MM.1S (cell line): ENCODE data around the gene TMTC2.

Experiments used
- DNase-seq: peaks from one replicate; pipeline ENCODE4 v3.0.0-alpha.2; 2015
- H2AFZ ChIP-seq: fragments of 300-600 bp; sonication (generic); 2 replicates; pipeline ENCODE4 v1.6.0; 2016; ENCODE audit warnings: antibody characterized with exemption, low read length
- H3F3A ChIP-seq: fragments of 300-600 bp; sonication (generic); 2 replicates; pipeline ENCODE4 v1.6.1; 2016; ENCODE audit warnings: mild to moderate bottlenecking, antibody characterized with exemption, low read length, moderate library complexity, mixed read lengths; ENCODE audit not compliant: insufficient read depth
- H3K27ac ChIP-seq: fragments of 300-600 bp; sonication (generic); 2 replicates; pipeline ENCODE4 v1.5.1; 2016; ENCODE audit warnings: mild to moderate bottlenecking, low read length
- H3K27me3 ChIP-seq: fragments of 300-600 bp; sonication (generic); replicated peaks from 2 replicates; pipeline ENCODE4 v1.6.0; 2016; ENCODE audit warnings: low read length; ENCODE audit not compliant: insufficient read depth
- H3K36me3 ChIP-seq: fragments of 300-600 bp; sonication (generic); replicated peaks from 2 replicates; pipeline ENCODE4 v1.6.1; 2016; ENCODE audit warnings: mild to moderate bottlenecking, low read length, mixed read lengths; ENCODE audit not compliant: insufficient read depth
- H3K4me1 ChIP-seq: fragments of 300-600 bp; sonication (generic); 2 replicates; pipeline ENCODE4 v1.6.1; 2016; ENCODE audit warnings: low read length, mixed read lengths
- H3K4me2 ChIP-seq: fragments of 300-600 bp; sonication (generic); 2 replicates; pipeline ENCODE4 v1.6.0; 2016; ENCODE audit warnings: low read depth, low read length
- H3K4me3 ChIP-seq: fragments of 300-600 bp; sonication (generic); 2 replicates; pipeline ENCODE4 v1.5.1; 2016; ENCODE audit warnings: low read length, mixed read lengths
- H3K79me2 ChIP-seq: fragments of 300-600 bp; sonication (generic); 2 replicates; pipeline ENCODE4 v1.6.1; 2016; ENCODE audit warnings: mixed run types, low read length, mixed read lengths
- H3K9ac ChIP-seq: fragments of 300-600 bp; sonication (generic); 2 replicates; pipeline ENCODE4 v1.6.1; 2016; ENCODE audit warnings: low read length, mixed read lengths
- H3K9me2 ChIP-seq: fragments of 300-600 bp; sonication (generic); replicated peaks from 2 replicates; pipeline ENCODE4 v1.6.1; 2016; ENCODE audit warnings: mild to moderate bottlenecking, low read length, mixed read lengths; ENCODE audit not compliant: insufficient read depth
- H3K9me3 ChIP-seq: fragments of 300-600 bp; sonication (generic); replicated peaks from 2 replicates; pipeline ENCODE4 v1.6.1; 2016; ENCODE audit warnings: mild to moderate bottlenecking, low read length, mixed read lengths; ENCODE audit not compliant: insufficient read depth
- H4K20me1 ChIP-seq: fragments of 300-600 bp; sonication (generic); 2 replicates; pipeline ENCODE4 v1.6.1; 2016; ENCODE audit warnings: mild to moderate bottlenecking, low read length, moderate library complexity, mixed read lengths; ENCODE audit not compliant: insufficient read depth
- EZH2 ChIP-seq: fragments of 300-600 bp; sonication (generic); optimal IDR thresholded peaks from 2 replicates; pipeline ENCODE3; 2017; ENCODE audit warnings: low read depth, mild to moderate bottlenecking, antibody characterized with exemption, low read length, mixed read lengths
- EZH2phosphoT487 ChIP-seq: fragments of 300-600 bp; sonication (generic); IDR thresholded peaks from 2 replicates; pipeline ENCODE4 v1.6.1; 2018; ENCODE audit warnings: antibody characterized with exemption, low read length
- TF ChIP-seq, protein P1 (sequence below): fragments of 300-600 bp; sonication (generic); IDR thresholded peaks from 2 replicates; pipeline ENCODE4 v1.5.1; 2016; ENCODE audit warnings: antibody characterized with exemption, low read length, mixed read lengths

TMTC2 gene

GRCh38 chr12:82874945-82875344, 188.2 kb downstream of the TMTC2 start:
- no peaks in the 10 kb centered on the region for H4K20me1 ChIP-seq
- no peaks in the 10 kb centered on the region for H3F3A ChIP-seq
- H3K4me3 ChIP-seq: no peak overlapping the region
- no peak for DNase-seq
- no peaks in the 10 kb centered on the region for H3K27me3 ChIP-seq
- H3K4me2 ChIP-seq: no peak overlapping the region
- peaks cover 13% of the 10 kb centered on the region; the same call in 1 of the 2 replicates for H3K4me1 ChIP-seq
- no peaks in the 10 kb centered on the region for H3K36me3 ChIP-seq
- no peaks in the 10 kb centered on the region for H3K9me3 ChIP-seq
- TF ChIP-seq EZH2phosphoT487 (no peak), EZH2 (no peak)
- no peak overlapping the region for H3K27ac ChIP-seq
- H3K79me2 ChIP-seq: no peaks in the 10 kb centered on the region
- H3K9ac ChIP-seq: no peak overlapping the region
- no peaks in the 10 kb centered on the region for H3K9me2 ChIP-seq
- H2AFZ ChIP-seq: no peak overlapping the region

DNA sequence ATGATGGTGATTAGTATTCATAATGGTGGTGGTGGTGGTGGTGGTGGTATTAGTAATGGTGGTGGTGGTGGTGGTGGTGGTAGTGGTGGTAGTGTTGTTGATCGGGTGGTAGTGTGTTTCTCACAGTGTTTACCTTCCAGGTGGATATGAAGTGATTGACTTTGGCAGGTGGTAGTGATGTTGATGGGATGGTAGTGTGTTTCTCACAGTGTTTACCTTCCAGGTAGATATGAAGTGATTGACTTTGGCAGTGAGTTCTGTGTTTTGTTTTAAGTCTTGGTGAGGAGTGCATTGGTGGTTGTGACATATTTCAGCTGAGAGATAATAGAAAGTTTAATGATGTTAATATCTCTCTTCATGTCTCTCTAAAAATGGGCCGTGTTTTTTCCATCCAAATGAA, 189.4 kb downstream of the TMTC2 start:
- DNase-seq: no peak
- Histone ChIP-seq H3K4me1 (peaks cover 3% of the 10 kb centered on the region; the same call in 1 of the 2 replicates), H3K79me2 (no peaks in the 10 kb centered on the region), H4K20me1 (no peaks in the 10 kb centered on the region), H3K9me2 (no peaks in the 10 kb centered on the region), H3K4me2 (no peak overlapping the region), H3K27me3 (no peaks in the 10 kb centered on the region), H3K36me3 (no peaks in the 10 kb centered on the region), H3K9me3 (no peaks in the 10 kb centered on the region), H2AFZ (no peak overlapping the region), H3K27ac (no peak overlapping the region), H3K4me3 (no peak overlapping the region), H3K9ac (no peak overlapping the region), H3F3A (no peaks in the 10 kb centered on the region)
- TF ChIP-seq, protein P1, sequence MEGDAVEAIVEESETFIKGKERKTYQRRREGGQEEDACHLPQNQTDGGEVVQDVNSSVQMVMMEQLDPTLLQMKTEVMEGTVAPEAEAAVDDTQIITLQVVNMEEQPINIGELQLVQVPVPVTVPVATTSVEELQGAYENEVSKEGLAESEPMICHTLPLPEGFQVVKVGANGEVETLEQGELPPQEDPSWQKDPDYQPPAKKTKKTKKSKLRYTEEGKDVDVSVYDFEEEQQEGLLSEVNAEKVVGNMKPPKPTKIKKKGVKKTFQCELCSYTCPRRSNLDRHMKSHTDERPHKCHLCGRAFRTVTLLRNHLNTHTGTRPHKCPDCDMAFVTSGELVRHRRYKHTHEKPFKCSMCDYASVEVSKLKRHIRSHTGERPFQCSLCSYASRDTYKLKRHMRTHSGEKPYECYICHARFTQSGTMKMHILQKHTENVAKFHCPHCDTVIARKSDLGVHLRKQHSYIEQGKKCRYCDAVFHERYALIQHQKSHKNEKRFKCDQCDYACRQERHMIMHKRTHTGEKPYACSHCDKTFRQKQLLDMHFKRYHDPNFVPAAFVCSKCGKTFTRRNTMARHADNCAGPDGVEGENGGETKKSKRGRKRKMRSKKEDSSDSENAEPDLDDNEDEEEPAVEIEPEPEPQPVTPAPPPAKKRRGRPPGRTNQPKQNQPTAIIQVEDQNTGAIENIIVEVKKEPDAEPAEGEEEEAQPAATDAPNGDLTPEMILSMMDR: no peak
- TF ChIP-seq EZH2phosphoT487: no peak
- no peak for TF ChIP-seq EZH2

DNA sequence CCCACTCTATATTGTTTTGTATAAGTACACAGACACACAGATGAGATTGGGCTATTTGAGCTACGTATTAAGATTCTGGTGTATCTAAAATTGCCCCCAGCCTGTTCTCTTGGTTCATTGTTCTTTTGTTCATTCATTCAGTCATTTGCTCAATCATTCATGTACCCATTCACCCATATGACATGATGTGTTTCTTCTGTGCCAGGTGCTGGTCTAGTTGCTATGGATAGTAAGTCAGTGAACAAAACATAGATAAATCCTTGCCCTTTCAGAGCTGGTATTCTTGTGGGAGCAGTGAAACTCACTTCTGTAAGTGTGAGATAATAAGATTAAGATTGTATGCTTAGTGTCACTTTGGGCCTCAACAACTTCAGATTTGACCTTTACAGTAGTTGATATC, 191.3 kb downstream of the TMTC2 start:
- Histone ChIP-seq H3K36me3 (no peaks in the 10 kb centered on the region), H3K9ac (no peak overlapping the region), H3K4me3 (no peak overlapping the region), H3K9me2 (no peaks in the 10 kb centered on the region), H3K9me3 (no peaks in the 10 kb centered on the region), H4K20me1 (no peaks in the 10 kb centered on the region), H2AFZ (no peak overlapping the region), H3F3A (no peaks in the 10 kb centered on the region), H3K4me1 (no peaks in the 10 kb centered on the region), H3K79me2 (no peaks in the 10 kb centered on the region), H3K4me2 (no peak overlapping the region), H3K27me3 (no peaks in the 10 kb centered on the region), H3K27ac (no peak overlapping the region)
- no peak for DNase-seq
- no peak for TF ChIP-seq EZH2
- TF ChIP-seq, protein P1: no peak
- no peak for TF ChIP-seq EZH2phosphoT487

DNA sequence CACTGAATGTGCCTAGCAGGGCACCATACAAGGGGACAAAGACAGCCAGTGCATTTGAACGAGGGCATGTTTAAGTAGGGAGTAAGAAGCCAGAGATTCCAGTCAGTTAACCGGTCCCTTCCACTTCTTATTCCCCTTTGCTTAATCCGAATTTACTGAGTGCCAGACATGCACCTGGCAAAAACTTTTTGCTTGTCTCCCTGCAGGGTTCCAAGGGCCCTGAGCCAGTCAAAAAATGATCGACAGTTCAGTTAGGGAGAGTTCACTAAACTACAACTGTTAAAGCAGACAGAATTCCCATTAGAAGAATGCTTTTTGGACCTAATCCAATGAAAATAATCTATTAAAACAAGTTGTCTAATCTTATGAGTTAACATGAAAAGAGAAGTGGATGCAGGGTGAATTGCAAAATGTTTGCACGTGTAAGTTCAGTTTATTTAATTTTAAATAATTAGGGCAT, 193.8 kb downstream of the TMTC2 start:
- H3K27me3 ChIP-seq: no peaks in the 10 kb centered on the region
- no peaks in the 10 kb centered on the region for H3K9me2 ChIP-seq
- H3K79me2 ChIP-seq: no peaks in the 10 kb centered on the region
- H3K27ac ChIP-seq: no peak overlapping the region
- TF ChIP-seq, protein P1: no peak
- TF ChIP-seq EZH2: no peak
- no peak for TF ChIP-seq EZH2phosphoT487
- H3K4me1 ChIP-seq: no peaks in the 10 kb centered on the region
- no peaks in the 10 kb centered on the region for H3K9me3 ChIP-seq
- H4K20me1 ChIP-seq: no peaks in the 10 kb centered on the region
- no peak overlapping the region for H2AFZ ChIP-seq
- no peaks in the 10 kb centered on the region for H3F3A ChIP-seq
- no peaks in the 10 kb centered on the region for H3K36me3 ChIP-seq
- no peak overlapping the region for H3K4me3 ChIP-seq
- DNase-seq: no peak
- H3K9ac ChIP-seq: no peak overlapping the region
- H3K4me2 ChIP-seq: no peak overlapping the region
